GM23338 (cell line): ENCODE measurements around the gene CCDC24. TPM values are rescaled to one million over a fixed set of nuclear protein-coding genes. Genes with fewer than 3 reads are reported as not detected.

ENCODE experiments used
- ATAC-seq: fragments of 200-7000 bp; cut with Tn5 transposase; 3 replicates; pipeline ENCODE4 v1.9.1; 2020
- DNase-seq: peaks from one replicate; pipeline ENCODE4 v3.0.0-alpha.2; 2015; ENCODE audit warnings: low spot score
- H2AFZ ChIP-seq: fragments of 200-600 bp; sonication (generic); 2 replicates; pipeline ENCODE4 v1.8.0; 2016; ENCODE audit warnings: antibody characterized with exemption, mild to moderate bottlenecking, moderate library complexity
- H3F3A ChIP-seq: fragments of 200-600 bp; sonication (generic); replicated peaks from 2 replicates; pipeline ENCODE4 v1.8.0; 2017; ENCODE audit warnings: antibody characterized with exemption, mixed run types, low read depth
- H3K27ac ChIP-seq: fragments of 200-600 bp; sonication (generic); 2 replicates; pipeline ENCODE4 v1.6.1; 2016; ENCODE audit warnings: low read depth
- H3K27me3 ChIP-seq: fragments of 200-600 bp; sonication (generic); 2 replicates; pipeline ENCODE4 v1.8.0; 2016; ENCODE audit warnings: mild to moderate bottlenecking, mixed run types, moderate library complexity; ENCODE audit not compliant: insufficient read depth
- H3K36me3 ChIP-seq: fragments of 200-600 bp; sonication (generic); 2 replicates; pipeline ENCODE4 v1.8.0; 2016; ENCODE audit warnings: mild to moderate bottlenecking; ENCODE audit not compliant: insufficient read depth
- H3K4me1 ChIP-seq: fragments of 200-600 bp; sonication (generic); 2 replicates; pipeline ENCODE4 v1.8.0; 2016; ENCODE audit warnings: mild to moderate bottlenecking, moderate library complexity; ENCODE audit not compliant: insufficient read depth
- H3K4me2 ChIP-seq: fragments of 200-600 bp; sonication (generic); 2 replicates; pipeline ENCODE4 v1.7.1; 2017; ENCODE audit warnings: mixed run types
- H3K4me3 ChIP-seq: fragments of 200-600 bp; sonication (generic); 2 replicates; pipeline ENCODE4 v1.6.1; 2016; ENCODE audit warnings: mixed run types
- H3K79me2 ChIP-seq: fragments of 200-600 bp; sonication (generic); replicated peaks from 2 replicates; pipeline ENCODE4 v1.8.0; 2017; ENCODE audit warnings: mild to moderate bottlenecking; ENCODE audit not compliant: insufficient read depth
- H3K9me2 ChIP-seq: fragments of 200-600 bp; sonication (generic); 2 replicates; pipeline ENCODE4 v1.8.0; 2017; ENCODE audit not compliant: insufficient read depth
- H4K20me1 ChIP-seq: fragments of 200-600 bp; sonication (generic); replicated peaks from 2 replicates; pipeline ENCODE4 v1.8.0; 2017; ENCODE audit warnings: mild to moderate bottlenecking; ENCODE audit not compliant: insufficient read depth
- H3K27ac Mint-ChIP-seq: 2 replicates; pipeline ENCODE4 v1.8.0; 2020; ENCODE audit warnings: inconsistent platforms, mild to moderate bottlenecking, moderate library complexity, mixed read lengths
- H3K27me3 Mint-ChIP-seq: 3 replicates; pipeline ENCODE4 v1.8.0; 2022; ENCODE audit warnings: low read depth, mild to moderate bottlenecking, moderate library complexity, mixed read lengths, inconsistent platforms; ENCODE audit not compliant: insufficient read depth, poor library complexity
- H3K36me3 Mint-ChIP-seq: 3 replicates; pipeline ENCODE4 v1.8.0; 2021; ENCODE audit warnings: low read depth, mild to moderate bottlenecking, inconsistent platforms, moderate library complexity, mixed read lengths
- H3K4me1 Mint-ChIP-seq: 3 replicates; pipeline ENCODE4 v1.8.0; 2020; ENCODE audit warnings: mild to moderate bottlenecking, inconsistent platforms, mixed read lengths
- H3K4me3 Mint-ChIP-seq: 3 replicates; pipeline ENCODE4 v1.8.0; 2021; ENCODE audit warnings: moderate library complexity, mild to moderate bottlenecking, inconsistent platforms, mixed read lengths
- H3K9me3 Mint-ChIP-seq: 3 replicates; pipeline ENCODE4 v1.8.0; 2020; ENCODE audit warnings: moderate library complexity, mild to moderate bottlenecking, inconsistent platforms, mixed read lengths
- CREB1 ChIP-seq: fragments of 250-450 bp; sonication (Bioruptor Pico); IDR thresholded peaks from 2 replicates; pipeline ENCODE4 v1.5.0; 2020; ENCODE audit warnings: low read depth, mild to moderate bottlenecking, moderate library complexity
- ETS1 ChIP-seq: IDR thresholded peaks from 2 replicates; pipeline ENCODE4 v1.6.1; 2016; ENCODE audit warnings: antibody characterized with exemption
- EZH2 ChIP-seq: fragments of 200-600 bp; sonication (generic); IDR thresholded peaks from one replicate; pipeline ENCODE4 v1.8.0; 2017; ENCODE audit warnings: antibody characterized with exemption, mild to moderate bottlenecking, low read depth; ENCODE audit not compliant: unreplicated experiment
- EZH2phosphoT487 ChIP-seq: fragments of 200-600 bp; sonication (generic); IDR thresholded peaks from one replicate; pipeline ENCODE4 v1.8.1; 2018; ENCODE audit warnings: antibody characterized with exemption; ENCODE audit not compliant: unreplicated experiment
- JUNB ChIP-seq: IDR thresholded peaks from one replicate; pipeline ENCODE4 v1.6.1; 2016; ENCODE audit warnings: antibody characterized with exemption; ENCODE audit not compliant: unreplicated experiment
- NANOG ChIP-seq: IDR thresholded peaks from 2 replicates; pipeline ENCODE4 v1.6.1; 2016; ENCODE audit warnings: antibody characterized with exemption, borderline replicate concordance
- POLR2AphosphoS5 ChIP-seq: IDR thresholded peaks from 2 replicates; pipeline ENCODE4 v1.6.1; 2016; ENCODE audit warnings: antibody characterized with exemption, low read depth
- REST ChIP-seq: IDR thresholded peaks from one replicate; pipeline ENCODE4 v1.6.1; 2018; ENCODE audit warnings: antibody characterized with exemption; ENCODE audit not compliant: unreplicated experiment
- STAT1 ChIP-seq: IDR thresholded peaks from one replicate; pipeline ENCODE4 v1.6.1; 2016; ENCODE audit warnings: antibody characterized with exemption; ENCODE audit not compliant: unreplicated experiment
- ZNF114 ChIP-seq: fragments of 250-450 bp; sonication (Bioruptor Pico); IDR thresholded peaks from 2 replicates; pipeline ENCODE4 v1.5.0; 2020; ENCODE audit warnings: mild to moderate bottlenecking, moderate library complexity
- ZNF331 ChIP-seq: fragments of 250-450 bp; sonication (Bioruptor Pico); IDR thresholded peaks from 2 replicates; pipeline ENCODE4 v1.5.0; 2020; ENCODE audit warnings: low read depth, mild to moderate bottlenecking, moderate library complexity
- polyA plus RNA-seq: library from polyadenylated mRNA; unstranded; fragments of >200 nt; fragmentation: Nextera tagmentation; extraction: Ambion mirVana; gene quantifications from 2 replicates; pipeline ENCODE4 v1.2.1, GENCODE V29; 2016
- total RNA-seq: library from RNA; depleted of rRNA; stranded (reverse); fragments of >200 nt; shearing (Covaris generic); gene quantifications from 2 replicates; pipeline ENCODE4 v1.2.3, GENCODE V29; 2014
- TF ChIP-seq, protein P1 (sequence below): fragments of 250-450 bp; sonication (Bioruptor Pico); IDR thresholded peaks from 2 replicates; pipeline ENCODE4 v1.5.0; 2020; ENCODE audit warnings: mild to moderate bottlenecking, moderate library complexity
- TF ChIP-seq, protein P2 (sequence below), 2 experiments: fragments of 200-600 bp in 1 of 2; sonication (generic) in 1 of 2; conservative IDR thresholded peaks; 2 replicates each; pipeline versions ENCODE4 v1.5.1 to v1.6.1; 2016 to 2017; ENCODE audit warnings: antibody characterized with exemption in 2 of 2, low read depth in 2 of 2, mild to moderate bottlenecking in 2 of 2, moderate library complexity in 1 of 2

CCDC24 gene
- total and polyA plus RNA-seq, 2 experiments from 2014 or later, result 8.3 to 17.2 TPM

GRCh38 chr1:43987159-43987902, 4.1 kb upstream of the CCDC24 start:
- H3K79me2 ChIP-seq, result no peaks in the 10 kb centered on the region
- no peak overlapping the region for H3K4me3 ChIP-seq
- Mint-ChIP-seq H3K27me3 (peaks cover 31% of the 10 kb centered on the region), H3K27ac (no peak overlapping the region), H3K4me1 (peaks cover 12% of the 10 kb centered on the region; the same call in 2 of the 3 replicates), H3K4me3 (no peak overlapping the region; the same call in 2 of the 3 replicates), H3K9me3 (no peaks in the 10 kb centered on the region), H3K36me3 (peaks cover 29% of the 10 kb centered on the region)
- H4K20me1 ChIP-seq, result no peaks in the 10 kb centered on the region; the same call in 1 of the 2 replicates
- peaks cover 18% of the 10 kb centered on the region for H3F3A ChIP-seq
- no peak for ATAC-seq
- no peak overlapping the region for H3K4me2 ChIP-seq
- H3K36me3 ChIP-seq, result no peaks in the 10 kb centered on the region
- no peak overlapping the region for H3K27ac ChIP-seq
- H3K9me2 ChIP-seq, result no peaks in the 10 kb centered on the region
- 0 out of 2 replicates have a peak, but pooled peaks cover 5% of the 10 kb centered on the region for H3K27me3 ChIP-seq
- no peak for TF ChIP-seq NANOG
- no peak for TF ChIP-seq EZH2
- no peak for TF ChIP-seq ETS1
- TF ChIP-seq, protein P1, sequence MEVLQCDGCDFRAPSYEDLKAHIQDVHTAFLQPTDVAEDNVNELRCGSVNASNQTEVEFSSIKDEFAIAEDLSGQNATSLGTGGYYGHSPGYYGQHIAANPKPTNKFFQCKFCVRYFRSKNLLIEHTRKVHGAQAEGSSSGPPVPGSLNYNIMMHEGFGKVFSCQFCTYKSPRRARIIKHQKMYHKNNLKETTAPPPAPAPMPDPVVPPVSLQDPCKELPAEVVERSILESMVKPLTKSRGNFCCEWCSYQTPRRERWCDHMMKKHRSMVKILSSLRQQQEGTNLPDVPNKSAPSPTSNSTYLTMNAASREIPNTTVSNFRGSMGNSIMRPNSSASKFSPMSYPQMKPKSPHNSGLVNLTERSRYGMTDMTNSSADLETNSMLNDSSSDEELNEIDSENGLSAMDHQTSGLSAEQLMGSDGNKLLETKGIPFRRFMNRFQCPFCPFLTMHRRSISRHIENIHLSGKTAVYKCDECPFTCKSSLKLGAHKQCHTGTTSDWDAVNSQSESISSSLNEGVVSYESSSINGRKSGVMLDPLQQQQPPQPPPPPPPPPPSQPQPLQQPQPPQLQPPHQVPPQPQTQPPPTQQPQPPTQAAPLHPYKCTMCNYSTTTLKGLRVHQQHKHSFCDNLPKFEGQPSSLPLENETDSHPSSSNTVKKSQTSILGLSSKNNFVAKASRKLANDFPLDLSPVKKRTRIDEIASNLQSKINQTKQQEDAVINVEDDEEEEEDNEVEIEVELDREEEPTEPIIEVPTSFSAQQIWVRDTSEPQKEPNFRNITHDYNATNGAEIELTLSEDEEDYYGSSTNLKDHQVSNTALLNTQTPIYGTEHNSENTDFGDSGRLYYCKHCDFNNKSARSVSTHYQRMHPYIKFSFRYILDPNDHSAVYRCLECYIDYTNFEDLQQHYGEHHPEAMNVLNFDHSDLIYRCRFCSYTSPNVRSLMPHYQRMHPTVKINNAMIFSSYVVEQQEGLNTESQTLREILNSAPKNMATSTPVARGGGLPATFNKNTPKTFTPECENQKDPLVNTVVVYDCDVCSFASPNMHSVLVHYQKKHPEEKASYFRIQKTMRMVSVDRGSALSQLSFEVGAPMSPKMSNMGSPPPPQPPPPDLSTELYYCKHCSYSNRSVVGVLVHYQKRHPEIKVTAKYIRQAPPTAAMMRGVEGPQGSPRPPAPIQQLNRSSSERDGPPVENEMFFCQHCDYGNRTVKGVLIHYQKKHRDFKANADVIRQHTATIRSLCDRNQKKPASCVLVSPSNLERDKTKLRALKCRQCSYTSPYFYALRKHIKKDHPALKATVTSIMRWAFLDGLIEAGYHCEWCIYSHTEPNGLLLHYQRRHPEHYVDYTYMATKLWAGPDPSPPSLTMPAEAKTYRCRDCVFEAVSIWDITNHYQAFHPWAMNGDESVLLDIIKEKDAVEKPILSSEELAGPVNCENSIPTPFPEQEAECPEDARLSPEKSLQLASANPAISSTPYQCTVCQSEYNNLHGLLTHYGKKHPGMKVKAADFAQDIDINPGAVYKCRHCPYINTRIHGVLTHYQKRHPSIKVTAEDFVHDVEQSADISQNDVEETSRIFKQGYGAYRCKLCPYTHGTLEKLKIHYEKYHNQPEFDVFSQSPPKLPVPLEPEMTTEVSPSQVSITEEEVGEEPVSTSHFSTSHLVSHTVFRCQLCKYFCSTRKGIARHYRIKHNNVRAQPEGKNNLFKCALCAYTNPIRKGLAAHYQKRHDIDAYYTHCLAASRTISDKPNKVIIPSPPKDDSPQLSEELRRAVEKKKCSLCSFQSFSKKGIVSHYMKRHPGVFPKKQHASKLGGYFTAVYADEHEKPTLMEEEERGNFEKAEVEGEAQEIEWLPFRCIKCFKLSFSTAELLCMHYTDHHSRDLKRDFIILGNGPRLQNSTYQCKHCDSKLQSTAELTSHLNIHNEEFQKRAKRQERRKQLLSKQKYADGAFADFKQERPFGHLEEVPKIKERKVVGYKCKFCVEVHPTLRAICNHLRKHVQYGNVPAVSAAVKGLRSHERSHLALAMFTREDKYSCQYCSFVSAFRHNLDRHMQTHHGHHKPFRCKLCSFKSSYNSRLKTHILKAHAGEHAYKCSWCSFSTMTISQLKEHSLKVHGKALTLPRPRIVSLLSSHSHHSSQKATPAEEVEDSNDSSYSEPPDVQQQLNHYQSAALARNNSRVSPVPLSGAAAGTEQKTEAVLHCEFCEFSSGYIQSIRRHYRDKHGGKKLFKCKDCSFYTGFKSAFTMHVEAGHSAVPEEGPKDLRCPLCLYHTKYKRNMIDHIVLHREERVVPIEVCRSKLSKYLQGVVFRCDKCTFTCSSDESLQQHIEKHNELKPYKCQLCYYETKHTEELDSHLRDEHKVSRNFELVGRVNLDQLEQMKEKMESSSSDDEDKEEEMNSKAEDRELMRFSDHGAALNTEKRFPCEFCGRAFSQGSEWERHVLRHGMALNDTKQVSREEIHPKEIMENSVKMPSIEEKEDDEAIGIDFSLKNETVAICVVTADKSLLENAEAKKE (CRISPR knock-in tag), result no peak
- TF ChIP-seq CREB1 (CRISPR knock-in tag), result no peak
- no peak for TF ChIP-seq STAT1
- no peak for TF ChIP-seq REST
- TF ChIP-seq ZNF331 (CRISPR knock-in tag), result no peak
- TF ChIP-seq JUNB, result no peak
- no peak for TF ChIP-seq POLR2AphosphoS5
- TF ChIP-seq, protein P2, sequence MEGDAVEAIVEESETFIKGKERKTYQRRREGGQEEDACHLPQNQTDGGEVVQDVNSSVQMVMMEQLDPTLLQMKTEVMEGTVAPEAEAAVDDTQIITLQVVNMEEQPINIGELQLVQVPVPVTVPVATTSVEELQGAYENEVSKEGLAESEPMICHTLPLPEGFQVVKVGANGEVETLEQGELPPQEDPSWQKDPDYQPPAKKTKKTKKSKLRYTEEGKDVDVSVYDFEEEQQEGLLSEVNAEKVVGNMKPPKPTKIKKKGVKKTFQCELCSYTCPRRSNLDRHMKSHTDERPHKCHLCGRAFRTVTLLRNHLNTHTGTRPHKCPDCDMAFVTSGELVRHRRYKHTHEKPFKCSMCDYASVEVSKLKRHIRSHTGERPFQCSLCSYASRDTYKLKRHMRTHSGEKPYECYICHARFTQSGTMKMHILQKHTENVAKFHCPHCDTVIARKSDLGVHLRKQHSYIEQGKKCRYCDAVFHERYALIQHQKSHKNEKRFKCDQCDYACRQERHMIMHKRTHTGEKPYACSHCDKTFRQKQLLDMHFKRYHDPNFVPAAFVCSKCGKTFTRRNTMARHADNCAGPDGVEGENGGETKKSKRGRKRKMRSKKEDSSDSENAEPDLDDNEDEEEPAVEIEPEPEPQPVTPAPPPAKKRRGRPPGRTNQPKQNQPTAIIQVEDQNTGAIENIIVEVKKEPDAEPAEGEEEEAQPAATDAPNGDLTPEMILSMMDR (conservative IDR thresholded peaks at IDR 0.05; ENCODE audit: low read depth in 2 of 2), result no peak
- TF ChIP-seq ZNF114 (CRISPR knock-in tag), result no peak
- no peak for TF ChIP-seq EZH2phosphoT487
- H3K4me1 ChIP-seq, result peaks cover 1% of the 10 kb centered on the region
- no peak overlapping the region for H2AFZ ChIP-seq
- no peak for DNase-seq
